GM23338 (cell line): ENCODE data around the gene GPR156. TPM values are rescaled to one million over a fixed set of nuclear protein-coding genes. Genes with fewer than 3 reads are reported as not detected.

Experiments used
- ATAC-seq: fragments of 200-7000 bp; cut with Tn5 transposase; 3 replicates; pipeline ENCODE4 v1.9.1; 2020
- DNase-seq: peaks from one replicate; pipeline ENCODE4 v3.0.0-alpha.2; 2015; ENCODE audit warnings: low spot score
- H2AFZ ChIP-seq: fragments of 200-600 bp; sonication (generic); 2 replicates; pipeline ENCODE4 v1.8.0; 2016; ENCODE audit warnings: antibody characterized with exemption, mild to moderate bottlenecking, moderate library complexity
- H3F3A ChIP-seq: fragments of 200-600 bp; sonication (generic); replicated peaks from 2 replicates; pipeline ENCODE4 v1.8.0; 2017; ENCODE audit warnings: antibody characterized with exemption, mixed run types, low read depth
- H3K27ac ChIP-seq: fragments of 200-600 bp; sonication (generic); 2 replicates; pipeline ENCODE4 v1.6.1; 2016; ENCODE audit warnings: low read depth
- H3K27me3 ChIP-seq: fragments of 200-600 bp; sonication (generic); 2 replicates; pipeline ENCODE4 v1.8.0; 2016; ENCODE audit warnings: mild to moderate bottlenecking, mixed run types, moderate library complexity; ENCODE audit not compliant: insufficient read depth
- H3K36me3 ChIP-seq: fragments of 200-600 bp; sonication (generic); 2 replicates; pipeline ENCODE4 v1.8.0; 2016; ENCODE audit warnings: mild to moderate bottlenecking; ENCODE audit not compliant: insufficient read depth
- H3K4me1 ChIP-seq: fragments of 200-600 bp; sonication (generic); 2 replicates; pipeline ENCODE4 v1.8.0; 2016; ENCODE audit warnings: mild to moderate bottlenecking, moderate library complexity; ENCODE audit not compliant: insufficient read depth
- H3K4me2 ChIP-seq: fragments of 200-600 bp; sonication (generic); 2 replicates; pipeline ENCODE4 v1.7.1; 2017; ENCODE audit warnings: mixed run types
- H3K4me3 ChIP-seq: fragments of 200-600 bp; sonication (generic); 2 replicates; pipeline ENCODE4 v1.6.1; 2016; ENCODE audit warnings: mixed run types
- H3K79me2 ChIP-seq: fragments of 200-600 bp; sonication (generic); replicated peaks from 2 replicates; pipeline ENCODE4 v1.8.0; 2017; ENCODE audit warnings: mild to moderate bottlenecking; ENCODE audit not compliant: insufficient read depth
- H3K9me2 ChIP-seq: fragments of 200-600 bp; sonication (generic); 2 replicates; pipeline ENCODE4 v1.8.0; 2017; ENCODE audit not compliant: insufficient read depth
- H4K20me1 ChIP-seq: fragments of 200-600 bp; sonication (generic); replicated peaks from 2 replicates; pipeline ENCODE4 v1.8.0; 2017; ENCODE audit warnings: mild to moderate bottlenecking; ENCODE audit not compliant: insufficient read depth
- H3K27ac Mint-ChIP-seq: 2 replicates; pipeline ENCODE4 v1.8.0; 2020; ENCODE audit warnings: inconsistent platforms, mild to moderate bottlenecking, moderate library complexity, mixed read lengths
- H3K27me3 Mint-ChIP-seq: 3 replicates; pipeline ENCODE4 v1.8.0; 2022; ENCODE audit warnings: low read depth, mild to moderate bottlenecking, moderate library complexity, mixed read lengths, inconsistent platforms; ENCODE audit not compliant: insufficient read depth, poor library complexity
- H3K36me3 Mint-ChIP-seq: 3 replicates; pipeline ENCODE4 v1.8.0; 2021; ENCODE audit warnings: low read depth, mild to moderate bottlenecking, inconsistent platforms, moderate library complexity, mixed read lengths
- H3K4me1 Mint-ChIP-seq: 3 replicates; pipeline ENCODE4 v1.8.0; 2020; ENCODE audit warnings: mild to moderate bottlenecking, inconsistent platforms, mixed read lengths
- H3K4me3 Mint-ChIP-seq: 3 replicates; pipeline ENCODE4 v1.8.0; 2021; ENCODE audit warnings: moderate library complexity, mild to moderate bottlenecking, inconsistent platforms, mixed read lengths
- H3K9me3 Mint-ChIP-seq: 3 replicates; pipeline ENCODE4 v1.8.0; 2020; ENCODE audit warnings: moderate library complexity, mild to moderate bottlenecking, inconsistent platforms, mixed read lengths
- JUNB ChIP-seq: IDR thresholded peaks from one replicate; pipeline ENCODE4 v1.6.1; 2016; ENCODE audit warnings: antibody characterized with exemption; ENCODE audit not compliant: unreplicated experiment
- NANOG ChIP-seq: IDR thresholded peaks from 2 replicates; pipeline ENCODE4 v1.6.1; 2016; ENCODE audit warnings: antibody characterized with exemption, borderline replicate concordance
- REST ChIP-seq: IDR thresholded peaks from one replicate; pipeline ENCODE4 v1.6.1; 2018; ENCODE audit warnings: antibody characterized with exemption; ENCODE audit not compliant: unreplicated experiment
- ZNF114 ChIP-seq: fragments of 250-450 bp; sonication (Bioruptor Pico); IDR thresholded peaks from 2 replicates; pipeline ENCODE4 v1.5.0; 2020; ENCODE audit warnings: mild to moderate bottlenecking, moderate library complexity
- ZNF331 ChIP-seq: fragments of 250-450 bp; sonication (Bioruptor Pico); IDR thresholded peaks from 2 replicates; pipeline ENCODE4 v1.5.0; 2020; ENCODE audit warnings: low read depth, mild to moderate bottlenecking, moderate library complexity
- polyA plus RNA-seq: library from polyadenylated mRNA; unstranded; fragments of >200 nt; fragmentation: Nextera tagmentation; extraction: Ambion mirVana; gene quantifications from 2 replicates; pipeline ENCODE4 v1.2.1, GENCODE V29; 2016
- total RNA-seq: library from RNA; depleted of rRNA; stranded (reverse); fragments of >200 nt; shearing (Covaris generic); gene quantifications from 2 replicates; pipeline ENCODE4 v1.2.3, GENCODE V29; 2014
- TF ChIP-seq, protein P1 (sequence below): IDR thresholded peaks from 2 replicates; pipeline ENCODE4 v1.6.1; 2016; ENCODE audit warnings: antibody characterized with exemption

The GPR156 gene
- total and polyA plus RNA-seq, 2 experiments from 2014 or later = 0.50 to 2.5 TPM

- Histone ChIP-seq H2AFZ (no peak overlapping the region), H3K4me2 (no peak overlapping the region), H3K4me1 (no peaks in the 10 kb centered on the region), H3K27ac (no peak overlapping the region), H4K20me1 (no peaks in the 10 kb centered on the region), H3K36me3 (no peaks in the 10 kb centered on the region), H3K27me3 (no peaks in the 10 kb centered on the region), H3K9me2 (0 out of 2 replicates have a peak, but pooled peaks cover 4% of the 10 kb centered on the region), H3K4me3 (no peak overlapping the region), H3K79me2 (no peaks in the 10 kb centered on the region), H3F3A (no peaks in the 10 kb centered on the region)
- DNase-seq (no peak), ATAC-seq (no peak)
- H3K27ac Mint-ChIP-seq = no peak overlapping the region
- TF ChIP-seq ZNF114 (CRISPR knock-in tag) = no peak
- H3K4me1 Mint-ChIP-seq = peaks cover 2% of the 10 kb centered on the region; the same call in 1 of the 3 replicates
- H3K27me3 Mint-ChIP-seq = no peaks in the 10 kb centered on the region
- no peaks in the 10 kb centered on the region for H3K36me3 Mint-ChIP-seq
- no peak overlapping the region for H3K4me3 Mint-ChIP-seq
- H3K9me3 Mint-ChIP-seq = no peaks in the 10 kb centered on the region
Observed at GRCh38 chr3:120203621-120204020, 81.4 kb downstream of the GPR156 start.

GRCh38 chr3:120203016-120203415, 82.0 kb downstream of the GPR156 start:
- Histone ChIP-seq H3K4me3 (no peak overlapping the region), H3K79me2 (no peaks in the 10 kb centered on the region), H3F3A (no peaks in the 10 kb centered on the region), H3K4me1 (no peaks in the 10 kb centered on the region), H4K20me1 (no peaks in the 10 kb centered on the region), H2AFZ (peak overlapping the region; percentile 23; the same call in 1 of the 2 replicates), H3K27ac (no peak overlapping the region; the same call in 1 of the 2 replicates), H3K27me3 (no peaks in the 10 kb centered on the region), H3K9me2 (0 out of 2 replicates have a peak, but pooled peaks cover 4% of the 10 kb centered on the region), H3K4me2 (no peak overlapping the region), H3K36me3 (no peaks in the 10 kb centered on the region)
- Mint-ChIP-seq H3K9me3 (no peaks in the 10 kb centered on the region), H3K27ac (no peak overlapping the region; the same call in 1 of the 2 replicates), H3K4me1 (peaks cover 2% of the 10 kb centered on the region; the same call in 1 of the 3 replicates), H3K27me3 (no peaks in the 10 kb centered on the region), H3K4me3 (no peak overlapping the region), H3K36me3 (no peaks in the 10 kb centered on the region)
- no peak for TF ChIP-seq JUNB
- TF ChIP-seq ZNF114 (CRISPR knock-in tag) = no peak
- TF ChIP-seq REST = no peak
- DNase-seq (peak; percentile 6), ATAC-seq (no peak)

DNA sequence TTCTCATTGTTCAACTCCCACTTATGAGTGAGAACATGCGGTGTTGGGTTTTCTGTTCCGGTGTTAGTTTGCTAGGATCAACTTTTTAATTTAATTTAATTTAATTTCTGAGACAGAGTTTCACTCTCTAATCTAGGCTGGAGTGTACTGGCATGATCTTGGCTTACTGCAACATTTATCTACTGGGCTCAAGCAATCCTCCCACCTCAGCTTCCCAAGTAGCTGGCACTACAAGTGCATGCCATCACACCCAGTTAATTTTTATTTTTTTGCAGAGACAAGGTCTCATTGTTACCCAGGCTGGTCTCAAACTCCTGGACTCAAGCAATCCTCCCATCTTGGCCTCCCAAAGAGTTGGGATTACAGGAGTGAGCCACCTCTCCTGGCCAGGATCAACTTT, 82.7 kb downstream of the GPR156 start:
- no peaks in the 10 kb centered on the region for H4K20me1 ChIP-seq
- no peaks in the 10 kb centered on the region for H3K36me3 Mint-ChIP-seq
- DNase-seq (no peak), ATAC-seq (no peak)
- H3K27ac ChIP-seq = no peak overlapping the region
- 0 out of 2 replicates have a peak, but pooled peaks cover 4% of the 10 kb centered on the region for H3K9me2 ChIP-seq
- no peaks in the 10 kb centered on the region for H3K27me3 ChIP-seq
- H2AFZ ChIP-seq = 0 out of 2 replicates have a peak overlapping the region, but pooled peaks have one; percentile 2
- H3K27ac Mint-ChIP-seq = no peak overlapping the region
- H3K79me2 ChIP-seq = no peaks in the 10 kb centered on the region
- H3K9me3 Mint-ChIP-seq = no peaks in the 10 kb centered on the region
- no peak overlapping the region for H3K4me3 ChIP-seq
- H3K27me3 Mint-ChIP-seq = no peaks in the 10 kb centered on the region
- no peak overlapping the region for H3K4me3 Mint-ChIP-seq
- H3K4me1 Mint-ChIP-seq = peaks cover 2% of the 10 kb centered on the region; the same call in 1 of the 3 replicates
- H3F3A ChIP-seq = no peaks in the 10 kb centered on the region
- peaks cover under 1% of the 10 kb centered on the region; the same call in 1 of the 2 replicates for H3K4me1 ChIP-seq
- no peaks in the 10 kb centered on the region for H3K36me3 ChIP-seq
- no peak overlapping the region for H3K4me2 ChIP-seq
- TF ChIP-seq, protein P1, sequence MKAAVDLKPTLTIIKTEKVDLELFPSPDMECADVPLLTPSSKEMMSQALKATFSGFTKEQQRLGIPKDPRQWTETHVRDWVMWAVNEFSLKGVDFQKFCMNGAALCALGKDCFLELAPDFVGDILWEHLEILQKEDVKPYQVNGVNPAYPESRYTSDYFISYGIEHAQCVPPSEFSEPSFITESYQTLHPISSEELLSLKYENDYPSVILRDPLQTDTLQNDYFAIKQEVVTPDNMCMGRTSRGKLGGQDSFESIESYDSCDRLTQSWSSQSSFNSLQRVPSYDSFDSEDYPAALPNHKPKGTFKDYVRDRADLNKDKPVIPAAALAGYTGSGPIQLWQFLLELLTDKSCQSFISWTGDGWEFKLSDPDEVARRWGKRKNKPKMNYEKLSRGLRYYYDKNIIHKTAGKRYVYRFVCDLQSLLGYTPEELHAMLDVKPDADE = no peak
- TF ChIP-seq JUNB (no peak), ZNF331 (CRISPR knock-in tag) (no peak), NANOG (no peak)
